NK-92 treated with Interleukin-12 subunit alpha and Interleukin-12 subunit beta, amount 100 ng/mL, for 24 hours (cell line): ENCODE results near the gene TTN.
A peak's percentile ranks its signal among the peaks of the same experiment; 100 is the strongest.

Source experiments
- DNase-seq: peaks from one replicate; lab custom pipeline; 2025; lab: John Stamatoyannopoulos, UW

The TTN gene

GRCh38 chr2:178650554-178650953, 156.7 kb downstream of the TTN start:
- no peak for DNase-seq

GRCh38 chr2:178644919-178645318, 162.3 kb downstream of the TTN start:
- DNase-seq, result no peak

GRCh38 chr2:178641498-178641897, 165.7 kb downstream of the TTN start:
- DNase-seq, result no peak

GRCh38 chr2:178635897-178636296, 171.3 kb downstream of the TTN start:
- no peak for DNase-seq

GRCh38 chr2:178632729-178633128, 174.5 kb downstream of the TTN start:
- no peak for DNase-seq

- DNase-seq, result no peak
These were observed 176.6 kb downstream of the TTN start for GRCh38 chr2:178630581-178630980.

- DNase-seq, result no peak
These were observed 177.8 kb downstream of the TTN start for GRCh38 chr2:178629463-178629862.

GRCh38 chr2:178628605-178629004, 178.6 kb downstream of the TTN start:
- no peak for DNase-seq

- DNase-seq, result no peak
These were observed 179.8 kb downstream of the TTN start for GRCh38 chr2:178627401-178627800.

- DNase-seq, result no peak
These were observed 191.3 kb downstream of the TTN start for GRCh38 chr2:178615969-178616368.

- DNase-seq, result no peak
These were observed 204.3 kb downstream of the TTN start for GRCh38 chr2:178602901-178603300.

- no peak for DNase-seq
These were observed 214.6 kb downstream of the TTN start for GRCh38 chr2:178592655-178593054.

GRCh38 chr2:178589335-178589734, 217.9 kb downstream of the TTN start:
- no peak for DNase-seq

- DNase-seq, result no peak
These were observed 222.6 kb downstream of the TTN start for GRCh38 chr2:178584666-178585065.

GRCh38 chr2:178579006-178579405, 228.2 kb downstream of the TTN start:
- DNase-seq, result no peak

- no peak for DNase-seq
These were observed 232.4 kb downstream of the TTN start for GRCh38 chr2:178574789-178575188.

GRCh38 chr2:178568227-178568626, 239.0 kb downstream of the TTN start:
- no peak for DNase-seq

GRCh38 chr2:178553047-178553446, 254.2 kb downstream of the TTN start:
- DNase-seq, result no peak

GRCh38 chr2:178550352-178550751, 256.9 kb downstream of the TTN start:
- no peak for DNase-seq

GRCh38 chr2:178542569-178542968, 264.7 kb downstream of the TTN start:
- no peak for DNase-seq

- DNase-seq, result no peak
These were observed 265.1 kb downstream of the TTN start for GRCh38 chr2:178542161-178542560.

- no peak for DNase-seq
These were observed 271.2 kb downstream of the TTN start for GRCh38 chr2:178536037-178536436.

- no peak for DNase-seq
These were observed 276.1 kb downstream of the TTN start for GRCh38 chr2:178531168-178531567.

GRCh38 chr2:178530625-178531142, 276.5 kb downstream of the TTN start:
- DNase-seq, result peak; percentile 10

- no peak for DNase-seq
These were observed 277.1 kb downstream of the TTN start for GRCh38 chr2:178530131-178530530.
